Transverse colon (tissue), 4 donors: ENCODE data around the gene DNMBP.

Source experiments
- EP300 ChIP-seq: sonication (generic); formaldehyde crosslinking; IDR thresholded peaks from one replicate; pipeline ENCODE4 v1.6.1; 2017; ENCODE audit warnings: antibody characterized with exemption, low read depth
- POLR2A ChIP-seq: fragments of 450-650 bp; IDR thresholded peaks from one replicate; pipeline ENCODE4 v1.6.1; 2016; ENCODE audit warnings: antibody characterized with exemption, mild to moderate bottlenecking, moderate library complexity
- POLR2AphosphoS5 ChIP-seq, 3 donors: sonication (generic); formaldehyde crosslinking; IDR thresholded peaks; one replicate each; pipeline ENCODE4 v1.6.1; 2016; ENCODE audit warnings: antibody characterized with exemption in 3 of 3
- TF ChIP-seq, protein P1 (sequence below), 5 experiments: fragments of 200-600 bp in 3 of 5; fragments of 450-650 bp in 2 of 5; sonication (generic) in 3 of 5; IDR thresholded peaks; 1 replicate in 2 of 5; 2 replicates in 3 of 5; pipeline ENCODE4 v1.5.1; 2016 to 2017; ENCODE audit warnings: antibody characterized with exemption in 5 of 5, inconsistent platforms in 3 of 5, mild to moderate bottlenecking in 2 of 5, moderate library complexity in 1 of 5

DNA sequence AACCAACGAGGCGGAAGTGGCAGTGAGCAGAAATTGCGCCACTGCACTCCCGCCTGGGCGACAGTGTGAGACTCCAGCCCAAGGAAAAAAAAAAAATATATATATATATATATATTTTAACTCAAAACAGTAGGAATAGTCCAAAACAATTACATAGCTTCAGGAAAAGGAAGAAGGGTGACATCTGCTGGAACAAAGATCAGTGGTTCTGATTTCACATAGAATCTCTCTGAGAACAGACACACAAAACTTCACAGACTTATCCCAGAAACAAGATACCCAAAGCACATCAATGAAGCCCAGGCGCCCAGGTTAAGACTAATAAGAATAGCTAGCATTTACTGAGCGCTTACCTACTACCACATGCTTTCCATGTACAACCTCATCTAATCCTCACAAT, 45.0 kb downstream of the DNMBP start:
- TF ChIP-seq POLR2A (no peak), POLR2AphosphoS5 (IDR thresholded peaks at IDR 0.05) (no peak), EP300 (no peak)
- TF ChIP-seq, protein P1, sequence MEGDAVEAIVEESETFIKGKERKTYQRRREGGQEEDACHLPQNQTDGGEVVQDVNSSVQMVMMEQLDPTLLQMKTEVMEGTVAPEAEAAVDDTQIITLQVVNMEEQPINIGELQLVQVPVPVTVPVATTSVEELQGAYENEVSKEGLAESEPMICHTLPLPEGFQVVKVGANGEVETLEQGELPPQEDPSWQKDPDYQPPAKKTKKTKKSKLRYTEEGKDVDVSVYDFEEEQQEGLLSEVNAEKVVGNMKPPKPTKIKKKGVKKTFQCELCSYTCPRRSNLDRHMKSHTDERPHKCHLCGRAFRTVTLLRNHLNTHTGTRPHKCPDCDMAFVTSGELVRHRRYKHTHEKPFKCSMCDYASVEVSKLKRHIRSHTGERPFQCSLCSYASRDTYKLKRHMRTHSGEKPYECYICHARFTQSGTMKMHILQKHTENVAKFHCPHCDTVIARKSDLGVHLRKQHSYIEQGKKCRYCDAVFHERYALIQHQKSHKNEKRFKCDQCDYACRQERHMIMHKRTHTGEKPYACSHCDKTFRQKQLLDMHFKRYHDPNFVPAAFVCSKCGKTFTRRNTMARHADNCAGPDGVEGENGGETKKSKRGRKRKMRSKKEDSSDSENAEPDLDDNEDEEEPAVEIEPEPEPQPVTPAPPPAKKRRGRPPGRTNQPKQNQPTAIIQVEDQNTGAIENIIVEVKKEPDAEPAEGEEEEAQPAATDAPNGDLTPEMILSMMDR (IDR thresholded peaks at IDR 0.05) = peak in 3 of 5 experiments; percentile 8 to 19 (median 15)
